ENCODE data around the gene SAP30.
A peak's percentile ranks its signal among the peaks of the same experiment; 100 is the strongest.

Gene SAP30, protein sequence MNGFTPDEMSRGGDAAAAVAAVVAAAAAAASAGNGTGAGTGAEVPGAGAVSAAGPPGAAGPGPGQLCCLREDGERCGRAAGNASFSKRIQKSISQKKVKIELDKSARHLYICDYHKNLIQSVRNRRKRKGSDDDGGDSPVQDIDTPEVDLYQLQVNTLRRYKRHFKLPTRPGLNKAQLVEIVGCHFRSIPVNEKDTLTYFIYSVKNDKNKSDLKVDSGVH

DNA sequence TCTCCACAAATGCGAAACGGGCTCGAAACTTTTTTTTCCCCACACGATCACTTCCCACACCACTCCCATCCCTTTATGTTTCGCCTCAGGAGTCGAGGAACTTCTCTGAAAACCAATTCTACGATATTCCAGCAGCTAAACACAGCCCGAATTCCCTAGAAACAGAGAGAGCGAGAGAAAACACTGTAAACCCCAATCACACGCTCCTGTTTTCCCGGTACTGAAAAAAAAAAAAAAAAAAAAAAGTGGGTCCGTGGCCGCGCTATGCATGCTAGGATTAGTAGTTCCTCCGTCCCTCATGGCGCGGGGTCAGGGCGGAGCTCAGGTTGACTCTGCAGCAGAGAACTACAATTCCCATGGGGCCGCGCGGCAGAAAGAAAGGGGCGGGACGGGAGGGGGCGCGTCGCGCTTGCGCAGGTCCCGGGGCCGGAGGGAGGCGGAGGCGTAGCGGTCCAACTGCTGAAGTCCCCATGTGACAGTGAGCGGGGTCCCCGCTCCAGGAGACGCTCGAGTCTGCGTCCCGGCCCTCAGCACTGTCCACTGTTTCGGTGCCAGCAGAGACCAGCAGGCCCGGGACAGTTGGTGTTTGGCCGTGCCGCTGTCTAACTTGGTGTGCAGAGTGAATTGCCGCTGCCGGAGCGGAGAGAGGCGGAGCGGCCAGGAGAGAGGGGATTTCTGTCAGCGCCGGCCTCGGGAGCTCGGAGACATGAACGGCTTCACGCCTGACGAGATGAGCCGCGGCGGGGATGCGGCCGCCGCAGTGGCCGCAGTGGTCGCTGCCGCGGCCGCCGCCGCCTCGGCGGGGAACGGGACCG lies at the start of gene SAP30:
SAP30 (plus strand) TSS at position 478 of the 815 bp plus-strand sequence; CDS start at position 707, 229 bp downstream.
- peak; percentile 97 for DNase-seq (ENCODE audit: low spot score)

DNA sequence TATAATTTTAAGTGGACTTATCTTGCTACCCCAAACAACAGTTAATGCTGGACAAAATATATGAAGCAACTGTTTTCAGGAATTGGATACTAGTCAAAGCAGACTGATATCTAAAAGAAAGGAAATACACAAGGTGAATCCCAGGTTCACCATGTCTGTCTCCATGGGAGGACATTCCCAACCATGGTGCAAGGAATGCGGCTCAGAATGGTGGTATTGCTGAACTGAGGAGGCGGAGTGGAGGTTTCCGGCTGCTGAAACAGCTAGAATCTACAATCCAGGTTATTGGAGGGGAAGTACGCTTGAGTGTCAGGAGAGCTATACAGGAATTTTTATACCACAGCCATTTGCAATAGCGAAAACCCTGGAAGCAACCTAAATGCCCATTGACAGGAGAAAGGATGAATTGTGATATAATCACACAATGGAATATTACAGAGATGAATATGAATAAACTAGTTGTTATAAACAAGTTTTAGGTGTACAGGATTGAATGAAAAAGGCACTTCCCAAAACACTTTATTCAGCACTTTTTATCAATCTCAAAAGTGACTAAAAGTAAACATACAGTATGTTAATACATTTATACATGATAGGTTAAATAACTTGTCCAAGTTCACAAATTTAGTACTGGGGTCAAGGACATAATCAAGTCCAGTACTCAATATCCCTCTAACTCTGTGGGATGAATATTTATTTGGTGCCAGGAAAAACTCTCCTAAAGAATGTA lies 45.6 kb upstream of the SAP30 start:
- no peak for DNase-seq (ENCODE audit: low spot score)

DNA sequence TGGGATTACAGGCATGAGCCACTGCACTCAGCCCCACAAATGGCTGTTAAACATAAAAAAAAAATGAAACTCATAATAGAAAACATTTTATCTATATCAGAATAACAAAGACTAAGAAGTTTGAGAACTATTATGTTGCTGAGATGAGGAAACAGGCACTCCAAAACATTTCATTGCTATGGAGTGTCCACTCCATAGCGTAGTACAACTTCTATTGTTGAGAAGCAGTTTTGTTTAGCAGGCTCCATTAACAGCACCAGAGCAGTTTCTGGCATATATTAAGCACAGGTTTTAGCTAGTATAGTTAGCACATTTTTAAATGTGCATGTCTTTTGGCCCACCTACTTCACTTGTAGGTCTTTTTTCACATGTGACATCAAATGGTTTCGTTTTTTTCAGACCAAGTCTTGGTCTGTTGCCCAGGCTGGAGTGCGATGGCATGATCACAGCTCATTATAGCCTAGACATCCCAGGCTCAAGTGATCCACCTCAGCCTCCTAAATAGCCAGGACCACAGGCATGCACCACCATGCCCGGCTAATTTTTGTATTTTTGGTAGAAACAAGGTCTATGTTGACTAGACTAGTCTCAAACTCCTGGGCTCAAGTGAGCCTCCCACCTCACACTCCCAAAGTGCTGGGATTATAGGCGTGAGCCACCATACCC lies 42.4 kb upstream of the SAP30 start:
- DNase-seq (ENCODE audit: low spot score) = no peak

GRCh38 chr4:173330590-173330989 lies 40.2 kb upstream of the SAP30 start:
- DNase-seq (ENCODE audit: low spot score) = no peak

DNA sequence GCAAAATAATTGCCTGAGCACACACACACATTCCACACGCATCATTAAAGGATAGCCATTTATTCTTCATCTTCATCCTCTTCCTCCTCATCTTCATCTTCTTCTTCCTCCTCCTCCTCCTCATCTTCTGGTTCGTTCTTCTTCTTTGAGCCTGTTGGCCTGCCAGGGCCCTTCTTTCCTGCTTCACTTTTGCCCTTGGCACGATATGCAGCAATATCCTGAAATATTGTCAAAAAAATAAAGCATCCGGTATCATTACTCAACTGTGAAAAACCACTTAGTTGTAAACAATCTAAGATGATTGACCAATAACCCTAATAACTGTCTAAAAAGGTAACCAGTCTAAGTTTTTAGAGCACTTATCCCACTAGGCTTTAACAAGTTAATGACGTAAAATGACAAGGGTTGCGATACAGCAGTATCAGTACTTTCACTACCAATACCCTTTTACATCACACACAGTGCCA lies 38.7 kb upstream of the SAP30 start:
- DNase-seq (ENCODE audit: low spot score) = peak; percentile 12

- peak; percentile 41 for DNase-seq (ENCODE audit: low spot score)
Measured at GRCh38 chr4:173332963-173333657, 37.6 kb upstream of the SAP30 start.

- DNase-seq (ENCODE audit: low spot score) = peak; percentile 28
Measured at GRCh38 chr4:173333658-173334084, 37.1 kb upstream of the SAP30 start.

DNA sequence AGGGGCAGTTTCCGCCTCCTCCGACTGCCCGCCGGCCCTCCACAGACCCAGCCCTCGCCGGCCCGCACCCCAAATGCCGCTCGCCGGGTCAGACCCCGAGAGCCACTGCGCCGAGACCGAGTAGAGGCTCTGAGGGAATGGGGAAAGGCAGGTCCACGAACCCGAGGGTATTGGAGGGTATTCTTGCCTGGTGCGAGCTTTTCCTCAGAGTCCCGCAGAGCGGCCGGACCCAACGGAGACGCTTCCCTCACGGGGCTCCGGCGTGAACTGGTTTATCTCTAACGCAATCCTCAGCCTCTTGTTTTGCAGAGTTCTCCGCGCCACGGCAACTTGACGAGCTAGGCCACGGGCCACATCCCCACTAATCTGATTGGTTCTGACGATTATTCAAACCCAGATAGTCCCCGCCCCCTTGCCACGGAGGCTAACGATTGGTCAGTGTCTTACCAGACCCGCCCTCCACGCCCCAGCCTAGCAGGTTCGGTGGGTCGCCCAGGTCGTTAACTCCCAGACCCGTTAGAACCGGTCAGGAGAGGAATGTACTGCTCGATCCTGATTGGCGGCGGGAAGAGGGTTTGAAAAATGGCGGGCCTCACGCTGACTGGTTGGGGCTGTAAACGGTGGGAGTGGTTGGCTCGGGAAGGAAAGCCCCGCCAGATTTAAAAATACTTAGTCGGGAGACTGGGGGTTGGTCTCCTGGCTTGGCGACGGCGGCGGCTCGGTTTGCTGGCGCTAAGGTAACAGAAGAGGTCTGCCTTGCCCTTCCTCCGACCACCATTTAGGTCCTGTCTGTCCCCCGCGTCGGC lies 36.5 kb upstream of the SAP30 start, which contains the start of gene HMGB2:
HMGB2 (minus strand) TSS at position 274 of the 806 bp plus-strand sequence. CDS start 709 bp downstream, outside the sequence.
- DNase-seq (ENCODE audit: low spot score) = peak; percentile 100

DNA sequence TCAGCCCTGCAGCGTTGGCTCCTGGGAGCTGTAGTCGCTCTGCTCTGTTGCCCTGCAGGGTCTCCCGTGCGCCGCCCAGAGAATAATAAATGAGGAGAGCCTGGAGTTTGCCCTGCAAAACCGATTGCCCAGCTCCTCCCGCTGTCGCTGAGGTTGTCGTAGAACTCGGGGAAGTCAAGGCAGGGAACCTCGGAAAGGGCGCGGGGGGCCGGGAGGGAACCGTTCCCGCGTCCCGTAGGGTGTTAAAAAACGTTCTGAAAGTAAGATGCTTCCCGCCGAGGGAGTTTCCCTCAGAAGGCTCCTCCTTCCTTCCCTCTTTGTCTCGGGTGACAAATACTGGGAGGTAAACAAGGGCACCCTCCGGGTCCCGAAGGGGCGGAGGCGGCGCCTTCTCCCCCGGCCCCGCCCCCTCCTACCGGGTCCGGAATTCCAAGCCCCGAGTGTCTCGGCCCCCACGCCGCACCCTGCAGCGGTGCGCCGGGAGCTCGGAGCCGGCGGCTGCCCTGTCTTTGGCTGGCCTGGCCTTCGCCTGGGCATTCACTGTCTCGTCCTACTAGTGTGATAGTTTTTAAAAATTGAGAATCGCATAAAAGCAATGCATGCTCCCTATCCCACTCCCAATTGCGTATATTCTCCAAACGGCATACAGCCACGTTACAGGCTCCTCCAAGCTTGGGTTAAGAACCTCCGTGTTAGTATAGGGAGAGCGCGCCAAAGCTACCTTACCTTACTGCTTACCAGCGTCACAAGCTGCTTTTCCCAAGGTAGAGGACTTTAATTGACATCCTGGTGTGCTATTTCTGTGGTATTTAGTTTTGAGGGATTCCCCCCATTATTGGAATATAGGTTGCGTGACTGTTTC lies 35.6 kb upstream of the SAP30 start:
- peak; percentile 26 for DNase-seq (ENCODE audit: low spot score)

DNA sequence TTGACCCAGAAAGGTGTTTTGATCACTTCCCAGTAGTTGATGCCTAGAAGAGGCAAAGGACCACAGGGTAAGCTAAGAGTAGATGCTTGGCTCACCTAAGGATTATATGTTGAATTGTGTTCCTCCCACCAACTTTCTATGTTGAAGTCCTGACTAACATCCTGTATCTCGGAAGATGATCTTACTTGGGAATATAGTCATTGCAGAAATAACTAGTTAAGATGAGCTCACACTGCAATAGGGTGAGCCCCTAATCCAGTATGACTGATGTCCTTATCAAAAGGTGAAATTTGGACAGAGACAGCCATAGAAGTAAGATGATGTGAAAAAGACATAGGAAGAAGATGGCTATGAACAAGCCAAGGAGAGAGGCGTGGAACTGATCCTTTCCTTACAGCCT lies 33.3 kb upstream of the SAP30 start:
- DNase-seq (ENCODE audit: low spot score) = no peak

DNA sequence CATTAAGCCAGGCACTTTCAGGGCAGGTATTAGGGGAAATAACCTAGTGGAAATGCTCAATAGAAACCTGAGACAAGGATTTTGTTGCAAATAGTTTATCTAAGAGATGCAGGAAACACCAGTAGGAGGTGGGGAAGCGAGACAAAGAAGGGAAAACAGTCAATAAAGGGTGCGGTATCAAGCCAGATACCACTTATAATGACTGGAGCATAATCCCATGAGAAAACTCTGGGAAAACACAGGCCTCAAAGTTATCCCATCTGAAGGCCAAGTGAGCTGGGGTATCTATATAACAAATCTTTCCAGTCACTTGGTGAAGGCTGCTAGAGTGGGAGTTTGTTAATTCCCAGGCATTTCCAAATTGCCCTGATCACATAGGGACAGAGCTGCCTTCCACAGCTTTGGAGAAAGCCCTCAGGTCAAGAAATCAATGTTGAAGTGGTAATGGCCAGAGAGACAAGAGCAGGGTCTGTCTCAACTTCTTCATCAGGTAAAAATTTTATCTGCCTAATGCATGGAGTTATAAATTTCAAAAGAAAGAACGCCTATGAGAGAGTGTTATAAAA lies 26.8 kb upstream of the SAP30 start:
- DNase-seq (ENCODE audit: low spot score) = no peak

GRCh38 chr4:173345648-173346047 lies 25.1 kb upstream of the SAP30 start:
- no peak for DNase-seq (ENCODE audit: low spot score)

DNA sequence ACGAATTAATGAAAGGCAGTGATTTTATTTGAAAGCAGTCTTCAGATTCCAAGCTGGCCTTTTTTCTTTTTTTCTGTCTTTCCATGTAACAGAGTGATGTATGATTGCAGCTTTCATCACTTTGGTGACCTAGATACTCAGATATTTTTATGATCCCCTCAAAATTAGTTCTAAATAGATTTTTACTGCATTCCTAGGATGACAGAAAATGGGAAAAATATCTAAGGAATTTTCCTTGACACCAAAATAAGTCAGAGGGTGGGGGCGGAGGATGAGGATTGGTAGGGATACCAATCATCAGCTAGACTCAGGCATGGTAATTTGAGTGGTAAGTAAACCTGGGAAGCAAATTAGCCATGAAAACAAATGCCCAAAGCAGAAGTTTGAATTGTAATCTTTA lies 24.7 kb upstream of the SAP30 start:
- no peak for DNase-seq (ENCODE audit: low spot score)

DNA sequence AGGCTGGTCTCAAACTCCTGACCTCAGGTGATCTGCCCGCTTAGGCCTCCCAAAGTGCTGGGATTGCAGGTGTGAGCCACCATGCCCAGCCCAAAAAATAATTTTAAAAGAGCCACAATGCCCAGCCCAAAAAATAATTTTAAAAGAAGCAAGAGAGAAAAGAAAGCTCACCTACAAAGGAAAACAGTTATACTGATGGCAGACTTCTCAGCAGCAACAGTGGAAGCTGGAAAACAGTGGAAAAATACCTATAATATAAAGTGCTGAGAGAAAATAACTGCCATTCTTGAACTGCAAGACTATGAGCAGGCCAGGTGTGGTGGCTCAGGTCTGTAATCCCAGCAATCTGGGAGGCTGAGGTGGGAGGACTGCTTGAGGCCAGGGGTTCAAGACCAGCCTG lies 23.3 kb upstream of the SAP30 start:
- no peak for DNase-seq (ENCODE audit: low spot score)

DNA sequence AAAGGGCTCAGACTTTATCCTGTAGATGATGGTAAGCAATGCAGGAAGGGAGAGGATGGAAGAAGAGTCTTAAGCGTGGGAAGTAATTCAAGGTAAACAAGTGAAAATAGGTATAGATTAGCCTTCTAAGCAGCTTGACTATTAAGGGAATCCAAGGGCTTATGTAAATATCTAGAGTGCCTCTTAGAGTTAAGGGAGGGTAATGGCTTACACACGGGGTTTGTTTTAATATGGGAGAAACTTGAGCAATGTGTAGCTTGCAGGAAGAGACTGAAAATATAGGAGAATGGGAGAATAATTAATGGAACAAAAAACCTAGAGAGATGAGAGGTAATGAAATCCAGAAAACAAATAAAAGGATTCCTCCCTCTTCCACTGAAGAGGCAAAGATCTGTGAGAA lies 12.8 kb upstream of the SAP30 start:
- no peak for DNase-seq (ENCODE audit: low spot score)

DNA sequence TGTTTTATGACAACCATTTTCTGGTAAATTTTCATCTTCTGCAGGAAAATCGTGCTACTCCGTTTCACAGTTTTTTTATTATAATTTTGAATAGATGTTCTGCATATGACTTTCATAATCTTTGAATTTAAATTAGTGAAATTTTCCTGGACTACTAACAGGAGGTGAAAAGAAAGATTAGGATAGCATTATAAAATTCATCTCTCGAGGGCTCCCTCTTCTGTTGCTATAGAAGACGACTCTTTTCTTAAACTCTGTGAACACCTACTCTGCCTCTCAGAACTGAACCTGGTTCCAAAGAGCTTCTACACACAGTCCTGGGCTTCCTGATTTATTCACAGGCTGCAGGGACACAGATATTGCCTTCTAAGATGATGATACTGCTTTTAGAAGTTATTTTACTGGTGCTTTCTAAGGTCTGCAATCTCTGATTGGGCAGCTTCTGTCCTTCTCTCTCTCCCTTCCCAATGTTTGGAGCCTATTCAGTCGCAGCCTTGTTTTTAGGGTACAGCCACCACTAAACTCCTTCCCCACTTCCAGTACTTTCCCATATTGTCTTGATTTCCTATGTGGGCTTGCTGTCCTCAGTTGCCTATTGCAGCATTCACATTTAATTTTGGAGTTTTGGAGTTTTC lies 10.1 kb upstream of the SAP30 start:
- DNase-seq (ENCODE audit: low spot score) = no peak

DNA sequence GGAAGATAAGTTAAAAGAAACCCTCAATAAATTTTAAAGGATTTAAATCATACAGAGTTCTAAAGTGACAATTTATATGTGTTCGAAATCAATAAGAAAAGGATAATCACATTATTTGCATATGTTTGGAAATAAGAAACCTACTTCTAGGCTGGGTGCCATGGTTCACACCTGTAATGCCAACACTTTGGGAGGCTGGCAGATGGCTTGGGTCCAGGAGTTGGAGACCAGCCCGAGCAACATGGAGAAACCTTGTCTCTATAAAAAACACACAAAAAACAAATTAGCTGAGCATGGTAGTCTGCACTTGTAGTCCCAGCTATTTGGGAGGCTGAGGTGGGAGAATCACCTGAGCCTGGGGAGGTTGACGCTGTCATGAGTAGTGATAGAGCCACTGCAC lies 8.1 kb upstream of the SAP30 start:
- no peak for DNase-seq (ENCODE audit: low spot score)

DNA sequence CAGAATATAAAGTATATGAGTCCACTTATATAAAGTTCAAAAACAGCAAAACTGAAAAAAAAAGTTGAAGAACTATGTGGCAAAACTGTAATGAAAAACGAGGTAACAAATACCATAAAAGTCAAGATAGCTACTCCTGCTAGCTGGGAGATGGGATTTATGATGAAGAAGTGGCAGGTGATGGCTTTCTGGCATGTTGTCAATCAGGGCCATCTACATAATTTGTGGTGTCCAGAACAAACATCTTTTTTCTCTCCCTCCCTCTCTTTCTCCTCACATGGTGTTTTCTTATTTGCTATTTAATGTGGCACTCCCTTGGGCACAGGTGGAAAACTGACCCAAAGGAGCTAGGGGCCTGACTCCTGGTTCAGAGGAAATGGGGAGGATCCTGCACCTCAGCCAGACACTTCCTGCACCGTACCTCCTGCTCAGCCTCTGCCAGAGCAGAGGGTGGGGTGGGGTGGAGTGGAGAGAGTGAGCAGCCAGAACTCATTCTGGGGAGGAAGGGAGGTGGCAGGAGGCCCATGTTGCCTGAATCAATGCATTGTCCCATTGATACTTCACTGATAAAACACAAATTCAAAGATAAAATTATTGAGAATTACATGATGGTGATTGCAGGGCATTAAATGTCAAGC lies 5.3 kb upstream of the SAP30 start:
- DNase-seq (ENCODE audit: low spot score) = peak; percentile 17
